A549 (cell line): ENCODE results near the gene RAB11FIP5. TPM values are rescaled to one million over a fixed set of nuclear protein-coding genes. Genes with fewer than 3 reads are reported as not detected.

Experiments used
- ATAC-seq, 2 experiments: fragments of 200-7000 bp in 1 of 2; fragments of >200 bp in 1 of 2; cut with Nextera tagmentation in 1 of 2; cut with Tn5 transposase in 1 of 2; 3 replicates each; pipeline versions ENCODE4 v1.8.0 to v1.9.1; 2018 to 2020; ENCODE audit warnings: mild to moderate bottlenecking in 1 of 2, moderate library complexity in 1 of 2
- CTCF ChIA-PET: fragments of 300-600 bp; sonication (Branson Sonifier 250); formaldehyde crosslinking; extraction: SDS; loops from one replicate; lab custom pipeline; 2021; ENCODE audit warnings: antibody characterized with exemption, inconsistent platforms; lab: Yijun Ruan, JAX
- POLR2A ChIA-PET: fragments of 350-600 bp; formaldehyde crosslinking; extraction: SDS; loops from one replicate; lab custom pipeline; 2021; ENCODE audit warnings: antibody characterized with exemption, inconsistent platforms; lab: Yijun Ruan, JAX
- DNase-seq, 2 experiments: peaks; one replicate each; pipeline versions ENCODE4 v3.0.0 to v3.0.0-alpha.2; 2011 to 2016; ENCODE audit warnings: low read depth in 1 of 2, low spot score in 1 of 2
- FAIRE-seq: peaks from 2 replicates; lab custom pipeline; 2011; peaks lifted over from hg19 to GRCh38; lab: Jason Lieb, UNC
- H3K27ac ChIP-seq, 2 experiments: fragments of >200 bp; sonication (Bioruptor Twin); formaldehyde crosslinking; 3 replicates each; pipeline ENCODE4 v1.5.1; 2016 to 2017
- H3K4me1 ChIP-seq: fragments of >200 bp; sonication (Bioruptor Twin); formaldehyde crosslinking; 3 replicates; pipeline ENCODE4 v1.6.1; 2016
- H3K4me2 ChIP-seq: fragments of >200 bp; sonication (Bioruptor Twin); formaldehyde crosslinking; 3 replicates; pipeline ENCODE4 v1.6.1; 2016
- H3K4me3 ChIP-seq: fragments of >200 bp; sonication (Bioruptor Twin); formaldehyde crosslinking; 3 replicates; pipeline ENCODE4 v1.5.1; 2016
- H3K9me3 ChIP-seq: fragments of >200 bp; sonication (Bioruptor Twin); formaldehyde crosslinking; 3 replicates; pipeline ENCODE4 v1.6.1; 2016
- BCL3 ChIP-seq: fragments of >200 bp; sonication (Bioruptor Twin); formaldehyde crosslinking; IDR thresholded peaks from 3 replicates; pipeline ENCODE4 v1.6.1; 2016
- BHLHE40 ChIP-seq: IDR thresholded peaks from 2 replicates; pipeline ENCODE4 v1.6.1; 2012; ENCODE audit warnings: low read depth, low read length, inconsistent platforms
- CBX8 ChIP-seq: fragments of 200-600 bp; sonication (generic); IDR thresholded peaks from 2 replicates; pipeline ENCODE4 v1.6.1; 2016
- CTCF ChIP-seq: fragments of >200 bp; sonication (Bioruptor Twin); formaldehyde crosslinking; IDR thresholded peaks from 3 replicates; pipeline ENCODE4 v1.5.1; 2016
- FOSL2 ChIP-seq, 2 experiments: fragments of 450-650 bp in 1 of 2; fragments of >200 bp in 1 of 2; sonication (Bioruptor Twin) in 1 of 2; formaldehyde crosslinking; IDR thresholded peaks; 2 replicates each; pipeline versions ENCODE4 v1.5.0 to v1.6.1; 2016 to 2020; ENCODE audit warnings: mild to moderate bottlenecking in 1 of 2, moderate library complexity in 1 of 2
- FOXS1 ChIP-seq: fragments of 250-450 bp; sonication (Bioruptor Pico); IDR thresholded peaks from 2 replicates; pipeline ENCODE4 v1.5.0; 2020; ENCODE audit warnings: mild to moderate bottlenecking, moderate library complexity
- HDAC2 ChIP-seq: fragments of 200-600 bp; sonication (generic); IDR thresholded peaks from 2 replicates; pipeline ENCODE4 v1.6.1; 2016
- HES2 ChIP-seq: fragments of >200 bp; sonication (Bioruptor Twin); formaldehyde crosslinking; IDR thresholded peaks from 2 replicates; pipeline ENCODE4 v1.6.1; 2016
- JUNB ChIP-seq: fragments of >200 bp; sonication (Bioruptor Twin); formaldehyde crosslinking; IDR thresholded peaks from 2 replicates; pipeline ENCODE4 v1.6.1; 2016
- KDM1A ChIP-seq: fragments of 200-600 bp; sonication (generic); IDR thresholded peaks from 2 replicates; pipeline ENCODE4 v1.6.1; 2016; ENCODE audit warnings: low read depth, mild to moderate bottlenecking
- RAD21 ChIP-seq, 2 experiments: fragments of >200 bp in 1 of 2; sonication (Bioruptor Twin) in 1 of 2; formaldehyde crosslinking in 1 of 2; IDR thresholded peaks in 1 of 2; conservative IDR thresholded peaks in 1 of 2; 2 replicates in 1 of 2; 3 replicates in 1 of 2; pipeline ENCODE4 v1.6.1; 2012 to 2018; ENCODE audit warnings: inconsistent platforms in 1 of 2
- WGBS: methylation state at CpG from one replicate; pipeline ENCODE4 v1.1.6; 2017; ENCODE audit errors: missing lambda C conversion rate; 5-methylcytosine and 5-hydroxymethylcytosine counted together
- polyA plus RNA-seq, 4 experiments: library from polyadenylated mRNA; depleted of rRNA in 3 of 4; stranded (reverse); fragments of >200 nt; fragmentation: RNase III in 1 of 4; extraction: RNeasy Plus Mini Kit Qiagen cat#74134 plus additional on column Dnase treatment in 1 of 4; gene quantifications; 2 replicates in 3 of 4; 3 replicates in 1 of 4; pipeline ENCODE4 v1.2.3, GENCODE V29; 2011 to 2017

Gene RAB11FIP5
- polyA plus RNA-seq, 2 of the 4 experiments (the other 2 are of a cell fraction): 21.6 to 21.8 TPM

GRCh38 chr2:73035899-73036711 lies 76.6 kb downstream of the RAB11FIP5 start:
- H3K4me1 ChIP-seq: peaks cover 57% of the 10 kb centered on the region
- CTCF ChIA-PET: interaction anchor here (1.0 to 2.4 kb wide), 4 partner anchors 44 to 143 kb away, joined by 3 to 5 read pairs (median 3); no protein-coding TSS in a partner anchor
- ATAC-seq (peak; percentile 58 to 85; a peak in 5 of 6 replicates), DNase-seq (peak in 1 of 2 experiments; percentile 27), FAIRE-seq (no peak)
- H3K27ac ChIP-seq: peak overlapping the region; percentile 22 to 65; a peak in 4 of 6 replicates
- H3K9me3 ChIP-seq: no peaks in the 10 kb centered on the region
- no peak overlapping the region for H3K4me2 ChIP-seq
- H3K4me3 ChIP-seq: no peak overlapping the region
- 84% methylated on average over 6 of the region's 6 CpGs for WGBS
- TF ChIP-seq RAD21 (conservative IDR thresholded peaks at IDR 0.05 in 1 of 2, IDR thresholded peaks at IDR 0.05 in 1 of 2): peak in 1 of 2 experiments; percentile 16; a peak in 1 of 5 replicates
- TF ChIP-seq JUNB: no peak
- POLR2A ChIA-PET: no interaction called here

GRCh38 chr2:73034661-73035375 lies 77.9 kb downstream of the RAB11FIP5 start:
- CTCF ChIA-PET: interaction anchor here (0.5 to 2.4 kb wide), 11 partner anchors 10 to 927 kb away, joined by 3 to 5 read pairs (median 4); no protein-coding TSS in a partner anchor
- FAIRE-seq (no peak), ATAC-seq (no peak), DNase-seq (no peak)
- POLR2A ChIA-PET: interaction anchor here (1.2 kb wide), 1 partner anchor 36 kb away, joined by 3 read pairs; the partner anchor contains the start of gene SFXN5
- Histone ChIP-seq H3K4me1 (peaks cover 59% of the 10 kb centered on the region), H3K9me3 (no peaks in the 10 kb centered on the region), H3K4me2 (peak overlapping the region; percentile 66; the same call in 1 of the 3 replicates), H3K27ac (peak overlapping the region in 1 of 2 experiments; percentile 57; a peak in 1 of 6 replicates), H3K4me3 (no peak overlapping the region)
- 89% methylated on average over 7 of the region's 7 CpGs for WGBS
- TF ChIP-seq FOXS1 (CRISPR knock-in tag) (no peak), HES2 (0 out of 2 replicates have a peak, but pooled peaks have one; percentile 0)

- DNase-seq: no peak
- Histone ChIP-seq H3K27ac (peak overlapping the region; percentile 10 to 57; a peak in 4 of 6 replicates), H3K4me3 (no peak overlapping the region), H3K4me2 (peak overlapping the region; percentile 66; the same call in 2 of the 3 replicates), H3K9me3 (no peaks in the 10 kb centered on the region), H3K4me1 (peaks cover 59% of the 10 kb centered on the region)
- CTCF ChIA-PET: interaction anchor here (1.2 to 2.4 kb wide), 6 partner anchors 9 to 146 kb away, joined by 3 to 5 read pairs (median 4); no protein-coding TSS in a partner anchor
- POLR2A ChIA-PET: interaction anchor here (1.2 kb wide), 1 partner anchor 37 kb away, joined by 3 read pairs; the partner anchor contains the start of gene SFXN5
- WGBS: 74% methylated on average over 5 of the region's 5 CpGs
- TF ChIP-seq FOSL2 (IDR thresholded peaks at IDR 0.05) (no peak), FOSL2 (CRISPR knock-in tag; IDR thresholded peaks at IDR 0.05) (peak; percentile 13; the same call in 1 of the 2 replicates), CBX8 (no peak)
- no peak for FAIRE-seq
- peak; percentile 14 to 17; a peak in 2 of 6 replicates for ATAC-seq
Observed at GRCh38 chr2:73033766-73034381, 78.9 kb downstream of the RAB11FIP5 start.

- Histone ChIP-seq H3K27ac (peak overlapping the region; percentile 22 to 66; a peak in 5 of 6 replicates), H3K9me3 (no peaks in the 10 kb centered on the region), H3K4me2 (peak overlapping the region; percentile 66), H3K4me1 (peaks cover 57% of the 10 kb centered on the region), H3K4me3 (no peak overlapping the region)
- ATAC-seq (no peak), FAIRE-seq (no peak), DNase-seq (no peak)
- TF ChIP-seq BHLHE40 (no peak), FOSL2 (IDR thresholded peaks at IDR 0.05) (no peak), FOSL2 (CRISPR knock-in tag; IDR thresholded peaks at IDR 0.05) (peak; percentile 18; the same call in 1 of the 2 replicates), KDM1A (peak; percentile 67; the same call in 1 of the 2 replicates), HDAC2 (0 out of 2 replicates have a peak, but pooled peaks have one; percentile 27), BCL3 (no peak), CTCF (no peak)
- 75% methylated on average over 1 of the region's 1 CpG for WGBS
- CTCF ChIA-PET: no interaction called here
- POLR2A ChIA-PET: no interaction called here
Observed at GRCh38 chr2:73033142-73033765, 79.5 kb downstream of the RAB11FIP5 start.
